Measurements from ENCODE around the gene GOPC.

GOPC gene

DNA sequence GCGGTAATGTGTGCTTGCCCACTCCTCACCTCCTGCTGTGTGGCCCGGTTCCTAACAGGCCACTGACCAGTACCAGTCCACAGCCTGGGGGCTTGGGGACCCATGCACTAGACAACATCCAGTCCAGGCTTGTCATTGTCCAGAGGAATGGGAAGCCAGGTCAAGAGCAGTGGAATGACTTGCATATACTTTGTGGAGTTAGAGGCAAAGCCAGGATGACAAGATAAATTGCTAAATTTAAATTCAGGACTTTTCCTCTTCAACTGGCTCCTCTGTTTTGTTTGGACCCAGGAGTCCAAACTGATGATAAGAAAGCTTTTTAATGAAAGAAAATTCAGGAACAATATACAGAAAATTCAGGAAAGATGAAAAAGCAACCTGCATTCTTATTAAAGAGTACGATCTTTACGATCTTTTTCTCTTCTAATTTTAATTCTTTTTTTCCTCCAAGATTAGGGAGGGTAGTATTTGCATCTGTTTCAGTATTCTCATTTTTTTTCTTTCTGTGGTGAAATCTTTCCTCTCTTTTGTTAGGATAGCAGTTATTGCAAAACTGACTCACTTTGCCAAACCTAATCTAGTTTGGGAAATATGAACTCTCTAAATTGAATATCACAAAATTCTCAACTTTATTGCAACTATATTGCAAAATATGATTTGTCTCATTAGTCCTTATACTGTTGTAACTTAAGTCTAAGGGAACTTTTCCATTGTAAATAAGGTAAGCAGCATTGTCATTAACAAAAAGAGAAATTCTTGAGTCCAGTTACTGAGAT is 71.7 kb downstream of the GOPC start:
- H3K4me2 ChIP-seq: no peak overlapping the region
- no peak overlapping the region for H3K27ac ChIP-seq
- no peak overlapping the region for H3K9ac ChIP-seq
- no peak for TF ChIP-seq CTCF (conservative IDR thresholded peaks at IDR 0.05; ENCODE audit: low read depth, low read length)
- no peaks in the 10 kb centered on the region for H3K4me1 ChIP-seq (ENCODE audit: low read depth, poor library complexity, severe bottlenecking)
- no peaks in the 10 kb centered on the region for H3K36me3 ChIP-seq (ENCODE audit: insufficient read depth)
- no peaks in the 10 kb centered on the region for H3K27me3 ChIP-seq (ENCODE audit: insufficient read depth, low read depth)
- H3K4me3 ChIP-seq (IDR thresholded peaks at IDR 0.05; ENCODE audit: insufficient read depth, low read depth, low read length): no peak overlapping the region
- no peaks in the 10 kb centered on the region for H4K20me1 ChIP-seq (ENCODE audit: insufficient read depth)
- no peak overlapping the region for H2AFZ ChIP-seq (ENCODE audit: low read depth)
- no peaks in the 10 kb centered on the region for H3K79me2 ChIP-seq (ENCODE audit: insufficient read depth, low read depth)

GRCh38 chr6:117525607-117526006 is 76.7 kb downstream of the GOPC start:
- no peaks in the 10 kb centered on the region for H3K79me2 ChIP-seq (ENCODE audit: insufficient read depth, low read depth)

GRCh38 chr6:117521791-117522502 is 80.4 kb downstream of the GOPC start:
- H2AFZ ChIP-seq (ENCODE audit: low read depth): no peak overlapping the region
- H3K27me3 ChIP-seq (ENCODE audit: insufficient read depth, low read depth): no peaks in the 10 kb centered on the region
- TF ChIP-seq CTCF (conservative IDR thresholded peaks at IDR 0.05; ENCODE audit: low read depth, low read length): no peak
- no peaks in the 10 kb centered on the region for H3K36me3 ChIP-seq (ENCODE audit: insufficient read depth)
- no peak overlapping the region for H3K4me2 ChIP-seq
- H3K79me2 ChIP-seq (ENCODE audit: insufficient read depth, low read depth): no peaks in the 10 kb centered on the region
- H4K20me1 ChIP-seq (ENCODE audit: insufficient read depth): no peaks in the 10 kb centered on the region
- H3K27ac ChIP-seq: no peak overlapping the region
- H3K4me3 ChIP-seq (IDR thresholded peaks at IDR 0.05; ENCODE audit: insufficient read depth, low read depth, low read length): no peak overlapping the region
- H3K4me1 ChIP-seq (ENCODE audit: low read depth, poor library complexity, severe bottlenecking): no peaks in the 10 kb centered on the region
- H3K9ac ChIP-seq: no peak overlapping the region

More at GRCh38 chr6:117525607-117526006, 76.7 kb downstream of the GOPC start:
- Histone ChIP-seq H3K4me1 (ENCODE audit: low read depth, poor library complexity, severe bottlenecking) (no peaks in the 10 kb centered on the region), H3K9ac (no peak overlapping the region), H2AFZ (ENCODE audit: low read depth) (no peak overlapping the region), H3K36me3 (ENCODE audit: insufficient read depth) (no peaks in the 10 kb centered on the region), H4K20me1 (ENCODE audit: insufficient read depth) (no peaks in the 10 kb centered on the region), H3K27me3 (ENCODE audit: insufficient read depth, low read depth) (no peaks in the 10 kb centered on the region), H3K27ac (no peak overlapping the region), H3K4me2 (no peak overlapping the region), H3K4me3 (IDR thresholded peaks at IDR 0.05; ENCODE audit: insufficient read depth, low read depth, low read length) (no peak overlapping the region)
- TF ChIP-seq CTCF (conservative IDR thresholded peaks at IDR 0.05; ENCODE audit: low read depth, low read length): no peak

DNA sequence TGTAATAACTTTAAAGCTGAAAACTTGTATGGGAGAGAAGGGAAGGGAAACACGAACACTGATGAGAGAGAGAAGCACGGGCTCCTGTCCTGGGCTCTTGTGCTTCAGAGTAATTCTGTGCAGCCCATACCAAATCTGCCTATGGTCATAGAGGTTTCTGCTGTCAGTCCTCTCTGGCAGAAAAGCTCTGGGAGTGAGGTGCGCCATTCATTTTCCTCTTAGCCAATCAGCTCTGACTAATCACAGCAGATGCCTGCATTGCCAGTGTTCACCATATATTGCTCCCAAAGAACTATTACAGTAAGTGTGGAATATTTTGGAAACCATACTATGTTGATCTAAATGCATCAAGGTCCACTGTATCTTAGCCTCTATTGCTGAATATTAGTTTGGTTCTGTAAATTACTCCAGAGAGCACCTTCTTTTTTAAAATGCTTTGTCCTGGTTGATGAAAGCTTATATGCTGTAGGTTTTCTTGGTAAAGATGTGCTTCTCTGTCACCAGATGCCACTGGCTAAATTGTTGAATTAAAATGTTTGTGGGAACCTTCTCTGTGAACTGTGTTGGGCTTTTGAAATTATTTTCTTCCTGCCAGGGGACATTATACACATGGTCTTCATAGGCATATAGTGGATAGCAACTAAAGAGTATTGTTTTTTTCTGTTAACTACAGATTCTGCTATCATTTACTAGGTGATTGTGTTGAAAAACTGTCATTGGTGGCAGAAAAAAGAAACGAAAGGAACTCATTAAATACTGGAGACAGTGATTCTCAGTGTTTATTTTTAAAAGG is 81.5 kb downstream of the GOPC start:
- H3K27ac ChIP-seq: no peak overlapping the region
- no peaks in the 10 kb centered on the region for H3K36me3 ChIP-seq (ENCODE audit: insufficient read depth)
- H2AFZ ChIP-seq (ENCODE audit: low read depth): no peak overlapping the region
- H3K27me3 ChIP-seq (ENCODE audit: insufficient read depth, low read depth): no peaks in the 10 kb centered on the region
- H3K4me1 ChIP-seq (ENCODE audit: low read depth, poor library complexity, severe bottlenecking): no peaks in the 10 kb centered on the region
- TF ChIP-seq CTCF (conservative IDR thresholded peaks at IDR 0.05; ENCODE audit: low read depth, low read length): no peak
- H3K4me2 ChIP-seq: no peak overlapping the region
- H3K9ac ChIP-seq: no peak overlapping the region
- H4K20me1 ChIP-seq (ENCODE audit: insufficient read depth): no peaks in the 10 kb centered on the region
- H3K4me3 ChIP-seq (IDR thresholded peaks at IDR 0.05; ENCODE audit: insufficient read depth, low read depth, low read length): no peak overlapping the region
- no peaks in the 10 kb centered on the region for H3K79me2 ChIP-seq (ENCODE audit: insufficient read depth, low read depth)
